MM.1S (cell line): ENCODE data around the gene FIBCD1.

Experiments
- EZH2 ChIP-seq: fragments of 300-600 bp; sonication (generic); optimal IDR thresholded peaks from 2 replicates; pipeline ENCODE3; 2017; ENCODE audit warnings: low read depth, mild to moderate bottlenecking, antibody characterized with exemption, low read length, mixed read lengths
- EZH2phosphoT487 ChIP-seq: fragments of 300-600 bp; sonication (generic); IDR thresholded peaks from 2 replicates; pipeline ENCODE4 v1.6.1; 2018; ENCODE audit warnings: antibody characterized with exemption, low read length
- TF ChIP-seq, protein P1 (sequence below): fragments of 300-600 bp; sonication (generic); IDR thresholded peaks from 2 replicates; pipeline ENCODE4 v1.5.1; 2016; ENCODE audit warnings: antibody characterized with exemption, low read length, mixed read lengths

DNA sequence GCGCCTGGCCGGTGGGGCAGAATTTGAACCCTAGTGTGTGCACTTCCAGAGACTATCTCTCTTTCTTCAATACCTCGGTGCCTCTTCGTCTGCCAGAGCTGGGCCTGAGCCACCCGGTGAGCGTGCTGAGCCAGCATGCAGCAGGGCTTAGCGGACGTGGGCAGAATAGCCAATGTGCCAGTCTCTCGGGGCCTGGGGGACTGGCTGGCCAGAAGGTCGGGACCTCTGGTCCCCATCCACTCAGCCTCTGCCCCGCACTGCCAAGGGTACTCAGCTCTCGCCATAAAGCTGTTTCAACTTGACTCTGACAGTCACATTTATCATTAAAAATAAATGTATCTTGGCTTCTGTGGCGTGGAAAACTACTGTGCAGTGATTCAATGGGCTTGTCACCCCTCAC lies 4.2 kb upstream of the FIBCD1 start:
- TF ChIP-seq, protein P1, sequence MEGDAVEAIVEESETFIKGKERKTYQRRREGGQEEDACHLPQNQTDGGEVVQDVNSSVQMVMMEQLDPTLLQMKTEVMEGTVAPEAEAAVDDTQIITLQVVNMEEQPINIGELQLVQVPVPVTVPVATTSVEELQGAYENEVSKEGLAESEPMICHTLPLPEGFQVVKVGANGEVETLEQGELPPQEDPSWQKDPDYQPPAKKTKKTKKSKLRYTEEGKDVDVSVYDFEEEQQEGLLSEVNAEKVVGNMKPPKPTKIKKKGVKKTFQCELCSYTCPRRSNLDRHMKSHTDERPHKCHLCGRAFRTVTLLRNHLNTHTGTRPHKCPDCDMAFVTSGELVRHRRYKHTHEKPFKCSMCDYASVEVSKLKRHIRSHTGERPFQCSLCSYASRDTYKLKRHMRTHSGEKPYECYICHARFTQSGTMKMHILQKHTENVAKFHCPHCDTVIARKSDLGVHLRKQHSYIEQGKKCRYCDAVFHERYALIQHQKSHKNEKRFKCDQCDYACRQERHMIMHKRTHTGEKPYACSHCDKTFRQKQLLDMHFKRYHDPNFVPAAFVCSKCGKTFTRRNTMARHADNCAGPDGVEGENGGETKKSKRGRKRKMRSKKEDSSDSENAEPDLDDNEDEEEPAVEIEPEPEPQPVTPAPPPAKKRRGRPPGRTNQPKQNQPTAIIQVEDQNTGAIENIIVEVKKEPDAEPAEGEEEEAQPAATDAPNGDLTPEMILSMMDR, result no peak
- TF ChIP-seq EZH2, result no peak
- TF ChIP-seq EZH2phosphoT487, result no peak
